SJSA1 (cell line): ENCODE measurements around the gene ADARB2. TPM values are rescaled to one million over a fixed set of nuclear protein-coding genes. Genes with fewer than 3 reads are reported as not detected.
A peak's percentile ranks its signal among the peaks of the same experiment; 100 is the strongest.

Source experiments
- DNase-seq, 2 experiments: peaks; one replicate each; pipeline ENCODE4 v3.0.0-alpha.2; 2015 to 2020; ENCODE audit warnings: low spot score in 2 of 2, low read depth in 1 of 2
- H3K27ac ChIP-seq: fragments of 250-450 bp; sonication (Bioruptor Pico); 2 replicates; pipeline ENCODE4 v1.5.1; 2020; ENCODE audit warnings: mild to moderate bottlenecking, moderate library complexity
- H3K27me3 ChIP-seq: fragments of 250-450 bp; sonication (Bioruptor Pico); replicated peaks from 2 replicates; pipeline ENCODE4 v1.5.1; 2020; ENCODE audit warnings: mild to moderate bottlenecking, moderate library complexity
- H3K36me3 ChIP-seq: fragments of 250-450 bp; sonication (Bioruptor Pico); 2 replicates; pipeline ENCODE4 v1.5.1; 2020; ENCODE audit warnings: mild to moderate bottlenecking
- H3K4me1 ChIP-seq: fragments of 250-450 bp; sonication (Bioruptor Pico); replicated peaks from 2 replicates; pipeline ENCODE4 v1.6.1; 2021; ENCODE audit warnings: mild to moderate bottlenecking
- H3K4me3 ChIP-seq: fragments of 250-450 bp; sonication (Bioruptor Pico); 2 replicates; pipeline ENCODE4 v1.5.1; 2020; ENCODE audit warnings: mild to moderate bottlenecking
- H3K9me3 ChIP-seq: fragments of 250-450 bp; sonication (Bioruptor Pico); replicated peaks from 2 replicates; pipeline ENCODE4 v1.5.1; 2020; ENCODE audit warnings: mild to moderate bottlenecking
- total RNA-seq: library from RNA; depleted of rRNA; stranded (reverse); fragments of >200 nt; shearing (Covaris generic); gene quantifications from 2 replicates; pipeline ENCODE4 v1.2.3, GENCODE V29; 2014

The ADARB2 gene
- total RNA-seq, 1 experiment from 2014 or later, result not detected

- Histone ChIP-seq H3K27me3 (no peaks in the 10 kb centered on the region), H3K36me3 (no peaks in the 10 kb centered on the region), H3K9me3 (no peaks in the 10 kb centered on the region), H3K27ac (no peak overlapping the region), H3K4me3 (no peak overlapping the region), H3K4me1 (no peaks in the 10 kb centered on the region)
- peak in 1 of 2 experiments; percentile 16 for DNase-seq
Observed at GRCh38 chr10:1365540-1366321, 371.6 kb downstream of the ADARB2 start.

DNA sequence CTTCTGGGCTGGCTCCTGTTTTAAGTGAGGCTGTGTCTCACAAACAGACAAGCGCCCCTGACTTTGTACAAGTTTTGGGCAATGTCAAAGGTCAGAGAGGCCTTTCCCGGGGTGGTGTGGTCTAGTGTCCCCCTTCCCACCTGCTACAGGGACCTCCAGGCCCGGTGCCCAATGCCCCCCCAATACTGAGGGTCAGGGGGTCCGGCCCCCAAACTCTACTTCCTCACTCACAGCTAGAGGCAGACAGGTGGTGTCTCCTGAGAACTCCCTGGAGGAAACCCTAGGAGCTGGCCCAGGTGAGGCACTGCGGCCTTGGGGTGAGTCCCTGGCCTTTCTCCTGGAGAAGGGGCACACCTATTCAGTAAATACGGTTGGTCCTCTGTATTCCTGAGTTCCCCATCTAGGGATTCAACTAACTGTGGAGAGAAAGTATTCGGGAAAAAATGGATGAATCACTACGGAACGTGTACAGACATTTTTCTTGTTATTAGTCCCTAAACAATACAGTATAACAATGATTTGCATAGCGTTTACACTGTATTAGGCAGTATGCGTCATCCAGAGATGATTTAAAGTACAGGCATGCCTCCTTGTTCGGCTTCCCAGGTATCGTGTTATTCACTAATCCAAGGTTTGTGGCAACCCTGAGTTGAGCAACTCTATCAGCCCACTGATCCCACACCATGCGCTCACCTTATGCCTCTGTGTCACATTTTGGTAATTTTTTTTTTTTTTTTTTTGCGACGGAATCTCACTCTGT is 373.0 kb downstream of the ADARB2 start:
- H3K4me1 ChIP-seq, result 0 out of 2 replicates have a peak, but pooled peaks cover 2% of the 10 kb centered on the region
- no peaks in the 10 kb centered on the region for H3K36me3 ChIP-seq
- no peak overlapping the region for H3K4me3 ChIP-seq
- no peak overlapping the region for H3K27ac ChIP-seq
- no peaks in the 10 kb centered on the region for H3K9me3 ChIP-seq
- no peaks in the 10 kb centered on the region for H3K27me3 ChIP-seq
- peak in 1 of 2 experiments; percentile 35 for DNase-seq

DNA sequence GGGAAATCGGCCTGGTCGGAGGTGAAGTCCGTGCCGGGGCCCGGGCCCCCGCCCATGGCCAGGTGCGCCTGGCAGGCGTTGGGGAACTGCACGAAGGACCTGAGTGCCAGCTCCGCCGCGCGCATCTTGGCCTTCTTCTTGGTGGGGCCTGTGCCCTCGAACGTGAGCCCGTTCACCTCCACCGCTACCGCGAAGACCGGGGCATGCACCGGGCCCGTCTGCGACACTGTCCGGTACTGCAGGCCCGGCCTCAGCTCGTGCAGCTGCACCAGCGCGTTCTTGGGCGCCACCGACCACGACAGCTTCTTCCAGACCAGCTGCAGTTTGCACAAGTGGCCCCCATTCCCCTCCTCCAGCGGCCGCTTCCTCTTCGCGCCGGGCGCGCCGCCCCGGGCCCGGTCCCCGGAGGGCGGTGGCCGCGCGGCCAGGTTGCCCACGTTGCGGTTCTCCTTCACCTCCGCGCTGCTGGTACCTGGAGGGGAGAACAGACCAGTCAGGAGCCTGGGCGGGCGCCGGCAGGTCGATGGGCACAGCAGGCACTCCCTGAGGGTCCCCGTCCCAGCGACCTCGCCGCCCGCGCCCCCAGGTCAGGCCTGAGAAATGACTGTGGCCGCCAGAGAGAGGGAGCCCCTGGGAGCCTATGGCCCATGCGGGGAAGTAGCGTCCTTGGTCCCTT is 373.7 kb downstream of the ADARB2 start:
- 0 out of 2 replicates have a peak, but pooled peaks cover 2% of the 10 kb centered on the region for H3K4me1 ChIP-seq
- H3K27ac ChIP-seq, result no peak overlapping the region
- no peaks in the 10 kb centered on the region for H3K36me3 ChIP-seq
- peak in 1 of 2 experiments; percentile 38 for DNase-seq
- H3K9me3 ChIP-seq, result no peaks in the 10 kb centered on the region
- H3K27me3 ChIP-seq, result no peaks in the 10 kb centered on the region
- no peak overlapping the region for H3K4me3 ChIP-seq

- Histone ChIP-seq H3K4me3 (no peak overlapping the region), H3K27me3 (no peaks in the 10 kb centered on the region), H3K4me1 (0 out of 2 replicates have a peak, but pooled peaks cover 2% of the 10 kb centered on the region), H3K36me3 (no peaks in the 10 kb centered on the region), H3K27ac (no peak overlapping the region), H3K9me3 (no peaks in the 10 kb centered on the region)
- DNase-seq, result peak in 1 of 2 experiments; percentile 42
Observed at GRCh38 chr10:1362589-1363445, 374.5 kb downstream of the ADARB2 start.

GRCh38 chr10:1361411-1362105 is 375.8 kb downstream of the ADARB2 start:
- Histone ChIP-seq H3K27me3 (no peaks in the 10 kb centered on the region), H3K27ac (no peak overlapping the region), H3K4me3 (no peak overlapping the region), H3K36me3 (no peaks in the 10 kb centered on the region), H3K4me1 (0 out of 2 replicates have a peak, but pooled peaks cover 2% of the 10 kb centered on the region), H3K9me3 (no peaks in the 10 kb centered on the region)
- no peak for DNase-seq

DNA sequence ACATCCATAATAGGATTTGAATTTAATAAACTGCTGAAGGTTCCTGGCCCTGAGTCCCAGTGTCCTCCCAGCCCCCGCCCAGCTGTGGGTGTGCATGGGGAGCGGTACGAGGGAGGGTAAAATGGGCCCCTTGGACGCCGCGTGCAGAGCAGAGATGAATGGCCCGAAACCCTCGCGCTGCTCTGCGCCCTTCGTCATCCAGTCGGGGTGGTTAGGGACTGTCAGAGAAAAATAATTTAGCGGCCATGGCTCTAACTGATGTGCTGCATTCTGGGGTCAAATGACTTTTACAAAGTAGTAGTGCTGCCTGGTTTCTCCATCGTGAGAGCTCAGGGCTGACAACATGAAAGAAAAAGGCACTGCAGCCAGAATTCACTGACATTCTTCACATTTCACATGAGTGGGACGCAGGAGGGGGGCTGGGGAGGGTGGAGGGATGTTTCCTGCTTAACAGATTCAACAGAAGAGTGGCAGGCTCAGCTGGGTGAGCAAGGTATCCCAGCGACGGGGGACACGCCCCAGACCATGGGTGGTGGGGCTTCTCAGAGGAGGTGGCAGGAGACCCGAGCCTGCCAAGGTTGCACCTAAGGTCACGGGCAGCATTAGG is 376.7 kb downstream of the ADARB2 start:
- H3K27ac ChIP-seq, result no peak overlapping the region
- H3K27me3 ChIP-seq, result no peaks in the 10 kb centered on the region; the same call in 1 of the 2 replicates
- 0 out of 2 replicates have a peak, but pooled peaks cover 2% of the 10 kb centered on the region for H3K4me1 ChIP-seq
- DNase-seq, result no peak
- no peaks in the 10 kb centered on the region for H3K36me3 ChIP-seq
- H3K9me3 ChIP-seq, result no peaks in the 10 kb centered on the region
- H3K4me3 ChIP-seq, result no peak overlapping the region

- Histone ChIP-seq H3K27ac (no peak overlapping the region), H3K27me3 (no peaks in the 10 kb centered on the region; the same call in 1 of the 2 replicates), H3K9me3 (no peaks in the 10 kb centered on the region), H3K36me3 (no peaks in the 10 kb centered on the region), H3K4me3 (no peak overlapping the region), H3K4me1 (0 out of 2 replicates have a peak, but pooled peaks cover 2% of the 10 kb centered on the region)
- no peak for DNase-seq
Observed at GRCh38 chr10:1360011-1360557, 377.2 kb downstream of the ADARB2 start.

DNA sequence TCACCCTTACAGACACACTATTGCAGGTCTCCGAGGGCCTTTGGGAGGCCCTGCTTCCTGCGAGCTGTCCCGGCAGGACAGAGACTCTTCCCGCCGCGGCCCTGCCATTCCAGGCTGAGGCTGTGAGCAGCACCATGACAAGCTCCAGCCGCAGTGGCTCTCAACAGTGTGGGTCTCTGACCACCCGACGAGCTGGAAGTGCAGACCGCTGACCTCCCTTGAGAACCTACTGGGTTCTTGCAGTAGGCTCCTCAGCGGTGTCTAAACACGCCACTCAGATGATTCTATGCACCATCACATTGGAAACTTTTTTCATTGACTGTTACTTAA is 377.7 kb downstream of the ADARB2 start:
- no peak overlapping the region for H3K27ac ChIP-seq
- H3K9me3 ChIP-seq, result no peaks in the 10 kb centered on the region
- DNase-seq, result no peak
- no peak overlapping the region for H3K4me3 ChIP-seq
- H3K27me3 ChIP-seq, result no peaks in the 10 kb centered on the region; the same call in 1 of the 2 replicates
- 0 out of 2 replicates have a peak, but pooled peaks cover 2% of the 10 kb centered on the region for H3K4me1 ChIP-seq
- no peaks in the 10 kb centered on the region for H3K36me3 ChIP-seq

DNA sequence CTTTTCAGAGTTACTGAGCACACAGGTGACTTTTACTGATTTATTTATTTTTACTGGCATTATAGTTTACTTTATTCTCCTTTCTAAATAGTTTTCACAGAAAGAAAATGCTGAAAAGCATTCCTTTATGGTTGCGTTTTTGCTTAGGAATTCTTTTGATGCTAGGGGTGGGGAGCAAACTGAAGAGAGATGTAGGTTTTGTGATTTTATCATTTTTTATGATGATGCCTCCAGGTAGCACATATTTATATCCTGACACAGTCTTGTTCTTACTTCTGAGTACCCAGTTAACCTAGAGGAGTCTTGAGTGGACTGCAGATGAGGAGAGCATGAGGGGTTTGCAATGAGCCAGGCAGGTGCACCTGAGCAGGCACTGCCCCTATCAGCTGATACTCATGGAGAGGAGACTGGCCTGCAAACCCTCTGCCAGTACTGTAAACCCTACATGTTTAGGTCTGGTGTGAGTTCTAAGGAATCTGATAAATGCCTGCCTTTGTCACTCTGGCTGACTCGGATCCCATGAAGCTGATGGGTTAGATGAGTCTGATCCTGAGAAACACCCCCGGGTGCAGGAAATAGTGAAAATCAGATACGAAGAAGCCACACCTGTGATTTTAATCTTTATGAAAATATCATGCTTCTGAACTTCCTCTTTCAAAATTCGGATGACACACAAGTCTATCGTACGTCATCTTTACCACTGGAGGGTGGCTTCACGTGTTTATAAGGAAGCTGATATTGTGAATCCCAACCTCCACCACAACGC is 378.3 kb downstream of the ADARB2 start:
- no peak overlapping the region for H3K27ac ChIP-seq
- peak in 1 of 2 experiments; percentile 16 for DNase-seq
- H3K36me3 ChIP-seq, result no peaks in the 10 kb centered on the region
- 0 out of 2 replicates have a peak, but pooled peaks cover 2% of the 10 kb centered on the region for H3K4me1 ChIP-seq
- no peaks in the 10 kb centered on the region for H3K9me3 ChIP-seq
- no peak overlapping the region for H3K4me3 ChIP-seq
- H3K27me3 ChIP-seq, result no peaks in the 10 kb centered on the region; the same call in 1 of the 2 replicates

DNA sequence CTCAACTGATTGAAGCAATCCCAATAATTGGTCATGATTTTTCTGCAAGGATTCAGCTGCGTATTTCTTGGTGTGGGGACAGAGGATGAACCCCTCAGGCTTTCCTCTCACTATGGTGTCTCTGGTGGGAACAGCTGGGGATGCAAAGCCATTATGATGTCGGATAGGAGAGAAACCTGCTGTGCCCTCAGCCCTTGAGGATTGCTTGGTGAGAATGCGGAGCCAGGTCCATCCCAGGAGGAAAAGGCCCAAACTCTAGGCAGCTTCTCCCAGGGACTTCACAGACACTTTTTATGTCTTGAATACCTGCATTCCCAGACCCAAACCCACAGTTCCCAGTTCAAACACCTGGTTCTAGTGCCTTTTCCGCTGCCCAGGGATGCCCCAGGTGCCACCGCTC is 379.2 kb downstream of the ADARB2 start:
- Histone ChIP-seq H3K27me3 (no peaks in the 10 kb centered on the region; the same call in 1 of the 2 replicates), H3K36me3 (no peaks in the 10 kb centered on the region), H3K4me3 (no peak overlapping the region), H3K4me1 (0 out of 2 replicates have a peak, but pooled peaks cover 2% of the 10 kb centered on the region), H3K27ac (no peak overlapping the region), H3K9me3 (no peaks in the 10 kb centered on the region)
- no peak for DNase-seq

GRCh38 chr10:1356349-1356748 is 381.0 kb downstream of the ADARB2 start:
- Histone ChIP-seq H3K27me3 (no peaks in the 10 kb centered on the region; the same call in 1 of the 2 replicates), H3K36me3 (no peaks in the 10 kb centered on the region), H3K4me1 (0 out of 2 replicates have a peak, but pooled peaks cover 2% of the 10 kb centered on the region), H3K27ac (no peak overlapping the region), H3K4me3 (no peak overlapping the region), H3K9me3 (no peaks in the 10 kb centered on the region)
- no peak for DNase-seq
